ENCODE data around the gene YIPF5. TPM values are rescaled to one million over a fixed set of nuclear protein-coding genes. Genes with fewer than 3 reads are reported as not detected.

YIPF5 gene
- total RNA-seq, 2 donors from 2014 or later: 24.1 to 30.0 TPM

DNA sequence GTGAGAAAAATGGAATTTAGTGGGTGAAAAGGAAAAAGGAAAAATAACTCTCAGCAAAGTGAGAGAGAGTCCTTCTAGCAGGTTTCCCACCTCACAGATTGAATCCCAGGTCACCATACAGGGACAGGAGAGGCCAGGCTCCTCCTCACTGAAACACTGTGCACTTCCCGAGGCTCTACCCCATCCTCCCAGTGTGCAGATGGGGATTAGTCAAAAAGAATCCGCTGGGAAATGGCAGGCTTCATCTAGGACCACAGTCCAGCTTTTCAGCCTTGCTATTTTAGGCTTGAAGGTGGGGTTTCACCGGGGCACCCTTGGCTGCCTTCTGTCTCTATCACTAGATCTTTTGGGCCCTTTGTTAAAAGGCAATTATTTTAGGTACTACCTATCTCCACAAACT lies 47.8 kb downstream of the YIPF5 start:
- TF ChIP-seq, protein P1, sequence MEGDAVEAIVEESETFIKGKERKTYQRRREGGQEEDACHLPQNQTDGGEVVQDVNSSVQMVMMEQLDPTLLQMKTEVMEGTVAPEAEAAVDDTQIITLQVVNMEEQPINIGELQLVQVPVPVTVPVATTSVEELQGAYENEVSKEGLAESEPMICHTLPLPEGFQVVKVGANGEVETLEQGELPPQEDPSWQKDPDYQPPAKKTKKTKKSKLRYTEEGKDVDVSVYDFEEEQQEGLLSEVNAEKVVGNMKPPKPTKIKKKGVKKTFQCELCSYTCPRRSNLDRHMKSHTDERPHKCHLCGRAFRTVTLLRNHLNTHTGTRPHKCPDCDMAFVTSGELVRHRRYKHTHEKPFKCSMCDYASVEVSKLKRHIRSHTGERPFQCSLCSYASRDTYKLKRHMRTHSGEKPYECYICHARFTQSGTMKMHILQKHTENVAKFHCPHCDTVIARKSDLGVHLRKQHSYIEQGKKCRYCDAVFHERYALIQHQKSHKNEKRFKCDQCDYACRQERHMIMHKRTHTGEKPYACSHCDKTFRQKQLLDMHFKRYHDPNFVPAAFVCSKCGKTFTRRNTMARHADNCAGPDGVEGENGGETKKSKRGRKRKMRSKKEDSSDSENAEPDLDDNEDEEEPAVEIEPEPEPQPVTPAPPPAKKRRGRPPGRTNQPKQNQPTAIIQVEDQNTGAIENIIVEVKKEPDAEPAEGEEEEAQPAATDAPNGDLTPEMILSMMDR (IDR thresholded peaks at IDR 0.05): no peak
- DNase-seq (ENCODE audit: low spot score): no peak
- Histone ChIP-seq H3K27ac (no peak overlapping the region), H3K36me3 (no peaks in the 10 kb centered on the region), H3K4me1 (no peaks in the 10 kb centered on the region), H3K27me3 (no peaks in the 10 kb centered on the region), H3K4me3 (no peak overlapping the region), H3K9me3 (peaks cover 0 to 5% of the 10 kb centered on the region in 2 donors)

DNA sequence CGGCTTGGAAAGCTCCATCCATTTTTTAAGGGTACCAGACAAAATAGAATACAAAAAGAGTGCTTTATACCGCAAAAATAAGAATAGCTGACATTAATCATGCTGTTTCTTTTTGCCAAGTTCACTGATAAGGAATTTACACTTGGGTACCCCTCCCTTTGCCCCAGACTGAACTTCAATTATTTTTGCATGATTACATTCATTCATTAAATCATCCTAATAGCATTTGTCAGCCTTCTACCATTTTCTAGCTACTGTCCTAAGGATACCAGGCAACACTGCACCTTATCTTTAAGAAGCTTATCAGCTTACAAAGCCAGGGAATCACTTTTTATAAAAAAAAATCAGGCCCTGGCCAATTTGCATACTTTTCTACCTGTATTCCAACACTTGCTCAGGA lies 48.4 kb downstream of the YIPF5 start:
- peaks cover 0 to 5% of the 10 kb centered on the region in 2 donors for H3K9me3 ChIP-seq
- DNase-seq (ENCODE audit: low spot score): no peak
- H3K4me1 ChIP-seq: no peaks in the 10 kb centered on the region
- no peak overlapping the region for H3K4me3 ChIP-seq
- no peaks in the 10 kb centered on the region for H3K27me3 ChIP-seq
- no peaks in the 10 kb centered on the region for H3K36me3 ChIP-seq
- TF ChIP-seq, protein P1 (IDR thresholded peaks at IDR 0.05): no peak
- no peak overlapping the region for H3K27ac ChIP-seq

DNA sequence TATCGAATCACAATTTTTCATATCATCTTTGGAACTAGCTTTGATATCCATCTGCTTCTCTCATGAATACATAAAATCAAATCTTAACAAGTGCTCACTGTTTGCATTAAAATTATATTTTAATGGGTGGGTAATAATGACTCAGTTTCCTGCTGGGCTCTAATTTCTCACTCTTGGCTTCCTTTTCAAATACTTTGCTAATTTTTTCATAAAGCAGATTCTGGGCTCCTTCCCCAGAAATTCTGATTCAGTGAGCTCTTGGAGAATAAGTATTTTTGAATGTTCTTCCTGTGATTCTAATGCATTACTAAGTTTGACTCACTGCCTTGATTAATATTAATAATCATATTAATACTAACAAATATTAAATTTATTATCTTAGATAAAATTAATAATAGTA lies 48.9 kb downstream of the YIPF5 start:
- Histone ChIP-seq H3K4me3 (no peak overlapping the region), H3K27ac (no peak overlapping the region), H3K9me3 (peaks cover 0 to 5% of the 10 kb centered on the region in 2 donors), H3K4me1 (no peaks in the 10 kb centered on the region), H3K36me3 (no peaks in the 10 kb centered on the region), H3K27me3 (no peaks in the 10 kb centered on the region)
- DNase-seq (ENCODE audit: low spot score): no peak
- TF ChIP-seq, protein P1 (IDR thresholded peaks at IDR 0.05): no peak

DNA sequence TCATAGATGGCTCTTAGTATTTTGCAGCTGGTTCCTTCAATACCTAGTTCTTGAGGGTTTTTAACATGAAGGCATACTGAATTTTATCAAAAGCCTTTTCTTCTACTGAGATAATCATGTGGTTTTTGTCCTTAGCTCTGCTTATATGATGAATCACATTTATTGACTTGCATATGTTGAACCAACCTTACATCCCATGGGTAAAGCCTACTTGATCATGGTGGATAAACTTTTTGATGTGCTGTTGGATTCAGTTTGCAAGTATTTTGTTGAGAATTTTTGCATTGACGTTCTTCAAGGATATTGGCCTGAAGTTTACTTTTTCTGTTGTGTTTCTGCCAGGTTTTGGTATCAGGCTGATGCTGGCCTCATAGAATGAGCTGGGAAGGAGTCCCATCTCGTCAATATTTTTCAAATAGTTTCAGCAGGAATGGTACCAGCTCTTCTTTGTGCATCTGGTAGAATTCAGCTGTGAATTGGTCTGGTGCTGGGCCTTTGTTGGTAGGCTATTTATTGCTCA lies 49.7 kb downstream of the YIPF5 start:
- no peak overlapping the region for H3K4me3 ChIP-seq
- H3K27me3 ChIP-seq: no peaks in the 10 kb centered on the region
- no peaks in the 10 kb centered on the region for H3K4me1 ChIP-seq
- peaks cover 0 to 5% of the 10 kb centered on the region in 2 donors for H3K9me3 ChIP-seq
- no peak for DNase-seq (ENCODE audit: low spot score)
- TF ChIP-seq, protein P1 (IDR thresholded peaks at IDR 0.05): no peak
- H3K27ac ChIP-seq: no peak overlapping the region
- no peaks in the 10 kb centered on the region for H3K36me3 ChIP-seq

DNA sequence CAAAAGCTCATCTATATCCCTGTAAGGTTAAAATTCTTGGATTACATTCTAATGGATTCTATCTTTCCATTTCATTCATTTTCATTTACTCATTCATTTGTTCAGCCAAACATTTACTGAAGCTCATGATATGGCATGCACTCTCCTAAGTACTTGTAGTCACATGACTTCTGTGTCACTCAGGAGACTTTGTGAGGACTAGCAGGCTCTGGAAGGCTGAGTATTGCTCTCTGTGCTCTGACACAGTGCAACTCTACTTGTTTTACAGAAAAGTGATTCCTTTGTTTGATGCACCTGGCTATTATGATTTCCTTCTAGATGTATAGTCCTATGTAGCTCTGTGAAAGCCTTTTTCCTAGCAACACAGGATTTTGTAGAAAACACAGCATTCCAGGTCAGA lies 53.0 kb downstream of the YIPF5 start:
- Histone ChIP-seq H3K27ac (no peak overlapping the region), H3K4me3 (no peak overlapping the region), H3K27me3 (no peaks in the 10 kb centered on the region), H3K4me1 (no peaks in the 10 kb centered on the region), H3K36me3 (no peaks in the 10 kb centered on the region), H3K9me3 (peaks cover 0 to 5% of the 10 kb centered on the region in 2 donors)
- TF ChIP-seq, protein P1 (IDR thresholded peaks at IDR 0.05): no peak
- DNase-seq (ENCODE audit: low spot score): no peak

DNA sequence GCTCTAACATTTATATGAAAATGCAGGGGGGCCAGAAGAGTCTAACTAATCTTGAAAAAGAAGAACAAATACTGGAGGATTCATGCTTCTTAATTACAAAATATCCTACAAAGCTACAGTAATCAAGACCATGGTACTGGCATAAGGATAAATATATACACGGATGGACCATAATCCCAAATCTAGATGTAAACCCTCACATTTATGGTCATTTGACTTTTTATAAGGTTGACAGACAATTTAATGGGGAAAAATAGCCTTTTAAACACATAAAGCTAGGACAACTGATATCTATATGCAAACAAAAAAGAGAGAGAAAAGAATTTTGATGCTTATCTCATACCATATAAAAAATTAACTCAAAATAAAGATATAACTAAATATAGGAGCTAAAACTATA lies 55.9 kb downstream of the YIPF5 start:
- DNase-seq (ENCODE audit: low spot score): no peak
- no peak overlapping the region for H3K4me3 ChIP-seq
- H3K4me1 ChIP-seq: no peaks in the 10 kb centered on the region
- peaks cover 0 to 4% of the 10 kb centered on the region in 2 donors for H3K9me3 ChIP-seq
- H3K27me3 ChIP-seq: no peaks in the 10 kb centered on the region
- TF ChIP-seq, protein P1 (IDR thresholded peaks at IDR 0.05): no peak
- H3K27ac ChIP-seq: no peak overlapping the region
- no peaks in the 10 kb centered on the region for H3K36me3 ChIP-seq
